HG03064 (cell line): ENCODE measurements around the gene PRPS2.

Experiments
- ATAC-seq: cut with Tn5 transposase; IDR thresholded peaks from one replicate; pipeline ENCODE4 v1.9.1; 2021; ENCODE audit warnings: low read depth; ENCODE audit not compliant: unreplicated experiment

Gene PRPS2

GRCh38 chrX:12811658-12812057 lies 20.4 kb downstream of the PRPS2 start:
- ATAC-seq = no peak

DNA sequence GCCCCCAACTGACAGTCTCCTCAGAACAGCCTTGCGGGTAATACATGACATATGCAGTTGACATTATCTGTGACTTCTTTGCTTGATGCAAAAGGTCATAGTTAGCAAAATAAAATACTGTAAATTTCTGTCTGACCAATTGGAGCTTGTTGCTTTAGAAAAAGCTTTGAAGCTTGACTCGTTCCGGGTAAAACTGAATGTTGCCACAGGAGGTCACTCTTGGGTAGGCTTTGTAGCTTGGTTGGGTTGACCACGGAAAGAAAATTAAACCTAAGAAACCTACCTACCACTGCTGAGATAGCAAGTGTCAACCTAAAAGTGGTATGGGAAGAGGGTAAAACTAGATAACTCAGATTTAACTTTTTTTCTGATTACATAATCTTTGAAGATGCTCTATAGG lies 23.2 kb downstream of the PRPS2 start:
- no peak for ATAC-seq

GRCh38 chrX:12817528-12817927 lies 26.3 kb downstream of the PRPS2 start:
- no peak for ATAC-seq

DNA sequence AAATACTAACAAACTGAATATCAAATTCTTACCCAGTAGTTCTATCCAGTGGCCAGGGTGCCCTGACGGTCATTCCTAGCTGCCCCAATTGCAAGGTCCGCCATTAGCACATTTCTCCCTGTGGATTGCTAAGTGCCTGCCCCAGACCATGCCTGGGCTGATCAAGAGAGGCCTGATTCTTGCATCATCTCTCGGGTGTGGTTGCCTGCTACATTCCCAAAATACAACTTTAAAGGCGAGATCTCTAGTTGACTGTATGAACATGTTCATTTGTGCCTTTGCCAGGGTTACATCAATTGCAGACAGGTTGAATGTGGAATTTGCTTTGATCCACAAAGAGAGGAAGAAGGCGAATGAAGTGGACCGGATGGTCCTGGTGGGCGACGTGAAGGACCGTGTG lies 28.0 kb downstream of the PRPS2 start:
- no peak for ATAC-seq

- ATAC-seq = no peak
These were observed 29.5 kb downstream of the PRPS2 start for GRCh38 chrX:12820737-12821136.

DNA sequence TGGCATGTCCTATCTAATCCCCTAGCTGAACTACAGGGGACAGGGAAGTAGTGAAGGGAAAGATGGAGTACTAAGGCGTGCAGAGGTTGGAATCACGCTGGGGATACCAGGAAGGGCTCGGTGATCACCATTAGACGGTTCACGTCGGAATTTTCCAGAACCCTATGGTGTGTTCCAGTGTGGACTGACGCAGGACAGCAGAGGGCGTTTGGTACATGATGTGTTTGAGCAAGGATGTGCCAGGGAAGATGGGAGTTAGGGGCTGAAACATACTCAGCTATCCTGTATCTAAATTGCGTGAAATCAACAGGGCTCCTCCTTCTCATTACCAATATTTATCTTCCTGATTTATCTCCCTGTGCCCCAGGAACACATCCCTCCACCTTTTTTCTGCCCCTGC lies 33.7 kb downstream of the PRPS2 start:
- ATAC-seq = no peak

GRCh38 chrX:12825801-12826200 lies 34.6 kb downstream of the PRPS2 start:
- no peak for ATAC-seq

DNA sequence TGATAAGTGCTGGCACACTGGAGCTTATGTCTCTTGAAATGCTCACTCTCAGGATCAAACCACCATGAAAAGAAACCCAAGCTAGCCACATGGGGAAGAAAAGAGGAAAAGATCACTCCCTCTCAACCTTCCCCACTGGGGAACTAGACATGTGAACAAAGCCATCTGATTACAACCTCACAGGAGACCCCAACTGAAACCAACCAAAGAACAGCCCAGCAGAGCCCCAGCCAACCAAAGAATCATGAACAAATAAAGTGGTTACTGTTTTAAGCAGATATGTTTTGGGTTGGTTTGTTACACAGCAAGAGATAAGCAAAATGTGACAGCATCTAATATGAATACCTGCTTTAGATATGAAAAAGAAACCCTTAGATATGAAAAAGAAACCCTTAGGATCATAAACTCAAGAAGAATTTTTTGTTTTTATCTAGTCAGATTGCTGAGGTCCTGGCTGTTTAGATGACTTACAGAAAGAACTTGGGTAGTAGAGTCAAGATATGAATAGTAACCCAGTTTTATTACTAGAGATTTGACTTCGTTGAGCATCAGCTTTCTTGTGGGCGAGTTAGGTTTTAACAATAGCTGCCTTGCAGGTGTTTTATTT lies 52.0 kb downstream of the PRPS2 start:
- peak; percentile 25 for ATAC-seq

DNA sequence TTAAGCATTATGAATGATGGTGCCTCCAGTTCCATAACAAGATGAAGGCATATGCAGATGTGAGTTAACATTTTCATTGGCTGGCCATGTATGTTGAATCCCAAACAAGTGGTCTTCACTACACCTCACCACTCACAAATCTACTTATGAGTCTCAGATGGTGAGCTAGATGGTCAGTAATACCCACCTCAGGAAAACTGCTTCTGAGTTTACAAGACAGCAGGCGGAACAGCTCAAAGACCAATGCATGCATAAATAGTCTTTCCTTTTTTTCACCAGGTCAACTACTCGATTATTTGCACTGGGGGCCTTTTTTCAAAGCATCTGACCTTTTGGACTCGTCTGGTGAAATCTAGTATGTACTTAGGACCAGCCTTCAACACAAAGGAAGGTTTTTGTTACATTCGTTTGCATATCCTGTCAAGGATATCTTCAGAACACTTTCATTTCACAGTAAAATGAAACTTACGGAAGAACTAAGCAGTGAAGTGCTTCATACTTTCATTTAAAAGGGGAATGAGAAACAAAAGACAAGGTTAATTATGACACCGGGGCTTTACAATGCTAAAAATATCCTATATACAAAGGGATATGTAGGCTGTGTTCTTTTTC lies 52.6 kb downstream of the PRPS2 start:
- peak; percentile 86 for ATAC-seq

GRCh38 chrX:12844319-12844718 lies 53.1 kb downstream of the PRPS2 start:
- peak; percentile 40 for ATAC-seq

DNA sequence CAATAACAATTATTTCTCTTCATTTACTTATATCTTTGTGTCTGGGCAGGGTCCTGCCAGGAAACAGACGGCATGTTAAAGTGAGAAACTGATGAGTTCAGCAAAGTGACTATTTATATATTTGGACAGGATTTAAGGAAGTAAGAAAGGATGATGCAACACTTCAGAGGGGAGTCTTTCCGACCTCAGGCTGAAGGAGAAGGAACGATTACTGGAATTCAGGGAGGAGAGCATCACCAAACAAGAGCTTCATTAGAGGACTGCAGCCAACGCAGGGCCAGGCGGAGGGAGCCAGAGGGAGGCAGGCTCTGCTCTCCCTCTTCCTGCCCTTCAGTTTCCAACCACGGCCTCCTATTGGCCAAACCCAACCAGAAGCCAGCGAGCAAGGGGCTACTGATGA lies 74.1 kb downstream of the PRPS2 start:
- ATAC-seq = no peak

GRCh38 chrX:12866451-12867377 lies 75.5 kb downstream of the PRPS2 start, which contains the start of gene TLR7:
TSS of gene TLR7 (plus strand) at chrX:12867072. CDS start at chrX:12867579, 507 bp downstream.
- ATAC-seq = no peak

DNA sequence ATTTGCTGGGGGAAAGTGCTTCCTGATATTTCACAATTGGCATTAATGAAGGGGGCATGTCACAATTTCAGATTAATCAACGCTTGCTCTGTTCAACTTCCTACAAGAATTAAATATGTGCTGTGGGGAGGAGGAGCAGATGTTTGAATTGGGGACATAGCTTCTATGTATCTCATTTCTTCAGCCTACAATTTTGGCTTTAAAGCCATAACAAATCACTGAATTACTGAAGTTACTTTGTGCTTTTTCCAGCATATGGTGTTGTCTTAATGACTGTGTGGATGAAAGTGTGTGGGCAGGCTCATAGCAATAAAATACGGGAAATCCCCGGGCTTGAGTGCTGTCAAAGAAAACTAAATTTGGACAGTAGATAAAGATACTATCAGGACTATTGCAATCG lies 76.5 kb downstream of the PRPS2 start:
- ATAC-seq = no peak

GRCh38 chrX:12868747-12869146 lies 77.5 kb downstream of the PRPS2 start:
- ATAC-seq = peak; percentile 52

- no peak for ATAC-seq
These were observed 80.0 kb downstream of the PRPS2 start for GRCh38 chrX:12871257-12871656.

- no peak for ATAC-seq
These were observed 81.5 kb downstream of the PRPS2 start for GRCh38 chrX:12872741-12873140.
